Stomach (tissue), 4 donors: ENCODE data around the gene ANKS1B.

ENCODE experiments used
- CTCF ChIP-seq, 7 experiments: fragments of 450-650 bp in 4 of 7; fragments of 200-600 bp in 3 of 7; sonication (generic) in 3 of 7; IDR thresholded peaks; one replicate each; pipeline ENCODE4 v1.5.1; 2016 to 2019; ENCODE audit warnings: antibody characterized with exemption in 7 of 7, control low read depth in 2 of 7, mild to moderate bottlenecking in 1 of 7
- POLR2AphosphoS5 ChIP-seq, 3 donors: sonication (generic); formaldehyde crosslinking; IDR thresholded peaks; one replicate each; pipeline ENCODE4 v1.6.1; 2016; ENCODE audit warnings: antibody characterized with exemption in 3 of 3

DNA sequence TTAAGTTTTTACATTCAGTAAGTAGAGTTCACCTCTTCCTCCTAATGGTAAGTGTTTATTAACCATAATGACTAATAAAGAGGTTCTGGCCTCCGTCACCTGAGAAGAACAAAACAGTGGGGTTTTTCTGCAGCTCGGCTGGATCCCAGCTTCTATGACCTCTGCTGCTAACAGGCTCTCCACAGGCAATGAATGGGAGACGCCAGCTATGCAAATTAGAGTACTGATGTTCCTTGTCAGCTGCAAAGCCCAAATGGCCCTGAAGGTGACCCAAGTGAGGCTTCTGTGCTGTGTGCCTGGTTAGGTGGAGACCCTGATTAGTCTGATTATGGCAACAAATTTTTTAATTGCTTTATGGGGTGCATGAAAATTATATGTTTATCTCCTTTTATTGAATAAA is 1121.6 kb downstream of the ANKS1B start:
- TF ChIP-seq CTCF (IDR thresholded peaks at IDR 0.05) (no peak), POLR2AphosphoS5 (IDR thresholded peaks at IDR 0.05) (no peak)
